ENCODE results near the gene POU6F2. TPM values are rescaled to one million over a fixed set of nuclear protein-coding genes. Genes with fewer than 3 reads are reported as not detected.

POU6F2 gene
- total RNA-seq, 1 experiment from 2014 or later = 0.64 TPM

DNA sequence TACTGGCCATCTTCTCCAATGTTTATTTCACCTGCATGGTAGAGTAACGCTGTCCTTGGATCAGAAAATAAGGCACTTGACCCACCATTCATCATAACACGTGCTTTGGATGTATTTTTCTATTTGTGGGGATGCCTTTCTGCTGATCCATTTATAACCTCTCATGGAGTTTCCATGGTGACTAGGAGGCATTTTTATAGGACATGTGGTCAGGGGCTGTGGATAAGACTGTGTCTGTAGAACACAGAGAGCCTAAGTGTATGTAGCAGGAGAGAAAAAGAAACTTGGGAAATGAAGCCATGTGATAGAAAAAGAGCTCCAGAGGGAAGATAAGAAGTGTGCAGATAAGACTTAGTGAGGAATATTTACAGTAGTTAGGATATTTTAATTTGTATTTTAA is 184.2 kb downstream of the POU6F2 start:
- intact Hi-C loops (cut with micrococcal nuclease; ENCODE audit: unreplicated experiment) = no loop called here
- no peak overlapping the region for H3K4me3 Mint-ChIP-seq (ENCODE audit: low read depth, unreplicated experiment)
- no peak overlapping the region for H3K27ac Mint-ChIP-seq (ENCODE audit: unreplicated experiment)
- BruUV-seq (replicated peaks) = no TSS peak
- no peaks in the 10 kb centered on the region for H3K4me1 Mint-ChIP-seq (ENCODE audit: low read depth, unreplicated experiment)
- H3K36me3 Mint-ChIP-seq (ENCODE audit: insufficient read depth, unreplicated experiment) = no peaks in the 10 kb centered on the region
- no peak for DNase-seq
- peaks cover 4% of the 10 kb centered on the region for H3K9me3 Mint-ChIP-seq (ENCODE audit: low read depth, unreplicated experiment)
- H3K27me3 Mint-ChIP-seq (ENCODE audit: unreplicated experiment) = peaks cover 36% of the 10 kb centered on the region
- CTCF ChIA-PET = no interaction called here
- TF ChIP-seq, protein P1, sequence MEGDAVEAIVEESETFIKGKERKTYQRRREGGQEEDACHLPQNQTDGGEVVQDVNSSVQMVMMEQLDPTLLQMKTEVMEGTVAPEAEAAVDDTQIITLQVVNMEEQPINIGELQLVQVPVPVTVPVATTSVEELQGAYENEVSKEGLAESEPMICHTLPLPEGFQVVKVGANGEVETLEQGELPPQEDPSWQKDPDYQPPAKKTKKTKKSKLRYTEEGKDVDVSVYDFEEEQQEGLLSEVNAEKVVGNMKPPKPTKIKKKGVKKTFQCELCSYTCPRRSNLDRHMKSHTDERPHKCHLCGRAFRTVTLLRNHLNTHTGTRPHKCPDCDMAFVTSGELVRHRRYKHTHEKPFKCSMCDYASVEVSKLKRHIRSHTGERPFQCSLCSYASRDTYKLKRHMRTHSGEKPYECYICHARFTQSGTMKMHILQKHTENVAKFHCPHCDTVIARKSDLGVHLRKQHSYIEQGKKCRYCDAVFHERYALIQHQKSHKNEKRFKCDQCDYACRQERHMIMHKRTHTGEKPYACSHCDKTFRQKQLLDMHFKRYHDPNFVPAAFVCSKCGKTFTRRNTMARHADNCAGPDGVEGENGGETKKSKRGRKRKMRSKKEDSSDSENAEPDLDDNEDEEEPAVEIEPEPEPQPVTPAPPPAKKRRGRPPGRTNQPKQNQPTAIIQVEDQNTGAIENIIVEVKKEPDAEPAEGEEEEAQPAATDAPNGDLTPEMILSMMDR (IDR thresholded peaks at IDR 0.05; ENCODE audit: unreplicated experiment) = no peak

DNA sequence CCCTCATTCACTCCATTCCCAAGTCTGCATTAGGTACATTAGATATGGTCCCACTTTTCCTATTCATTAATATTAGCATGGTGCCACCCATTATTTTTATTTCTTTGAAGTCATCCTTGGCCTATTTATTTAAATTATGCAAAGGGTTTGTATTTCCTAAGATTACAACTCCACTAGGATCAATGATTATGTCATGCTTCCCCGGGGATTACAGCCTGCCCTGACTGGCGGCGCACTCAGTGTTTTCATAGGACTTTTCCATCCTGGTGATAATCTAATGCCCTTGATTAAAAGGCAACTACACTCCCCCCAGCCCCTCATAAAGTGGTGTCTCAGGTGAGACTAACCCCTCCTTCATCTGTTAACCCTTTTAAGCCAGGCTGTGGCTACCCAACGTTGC is 187.2 kb downstream of the POU6F2 start:
- peaks cover 26% of the 10 kb centered on the region for H3K27me3 Mint-ChIP-seq (ENCODE audit: unreplicated experiment)
- no peak for DNase-seq
- no peaks in the 10 kb centered on the region for H3K36me3 Mint-ChIP-seq (ENCODE audit: insufficient read depth, unreplicated experiment)
- no peak overlapping the region for H3K27ac Mint-ChIP-seq (ENCODE audit: unreplicated experiment)
- CTCF ChIA-PET = no interaction called here
- no peaks in the 10 kb centered on the region for H3K4me1 Mint-ChIP-seq (ENCODE audit: low read depth, unreplicated experiment)
- intact Hi-C loops (cut with micrococcal nuclease; ENCODE audit: unreplicated experiment) = no loop called here
- no peaks in the 10 kb centered on the region for H3K9me3 Mint-ChIP-seq (ENCODE audit: low read depth, unreplicated experiment)
- H3K4me3 Mint-ChIP-seq (ENCODE audit: low read depth, unreplicated experiment) = no peak overlapping the region
- TF ChIP-seq, protein P1 (IDR thresholded peaks at IDR 0.05; ENCODE audit: unreplicated experiment) = no peak
- no TSS peak for BruUV-seq (replicated peaks)

DNA sequence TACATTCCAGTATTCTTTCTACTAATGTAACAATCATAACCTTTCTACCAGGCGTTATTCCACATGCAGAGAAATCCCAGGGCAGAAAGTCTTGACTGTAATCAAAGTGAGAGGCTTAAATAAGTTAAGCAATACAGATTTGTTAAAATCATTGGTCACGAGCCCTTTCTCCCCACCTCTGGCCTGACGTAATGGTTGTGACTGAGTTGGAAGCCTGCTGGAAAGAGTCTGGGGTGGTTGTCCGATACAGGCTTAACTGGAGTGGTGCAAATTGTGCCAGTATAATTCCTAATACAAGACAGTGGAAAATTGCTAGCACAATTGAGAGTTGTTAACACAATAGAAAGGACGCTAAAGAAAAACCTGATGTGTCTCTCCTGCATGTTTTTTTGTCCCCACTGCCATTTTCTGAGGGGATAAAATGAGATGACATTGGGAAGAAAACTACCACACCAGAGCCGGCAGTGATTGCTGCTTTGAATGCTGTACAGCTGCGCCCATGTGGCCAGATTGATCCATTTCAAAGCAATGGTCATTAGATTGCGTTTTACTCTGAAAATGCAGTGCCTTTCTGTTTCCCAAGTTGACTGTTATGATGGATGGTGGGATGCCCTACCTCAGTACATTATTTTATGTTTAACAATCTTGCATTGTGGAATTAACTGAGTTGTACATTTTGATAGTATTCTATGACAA is 190.8 kb downstream of the POU6F2 start:
- intact Hi-C loops (cut with micrococcal nuclease; ENCODE audit: unreplicated experiment) = no loop called here
- CTCF ChIA-PET = no interaction called here
- Mint-ChIP-seq H3K27ac (ENCODE audit: unreplicated experiment) (no peak overlapping the region), H3K9me3 (ENCODE audit: low read depth, unreplicated experiment) (no peaks in the 10 kb centered on the region), H3K4me3 (ENCODE audit: low read depth, unreplicated experiment) (no peak overlapping the region), H3K4me1 (ENCODE audit: low read depth, unreplicated experiment) (peaks cover 13% of the 10 kb centered on the region), H3K27me3 (ENCODE audit: unreplicated experiment) (no peaks in the 10 kb centered on the region), H3K36me3 (ENCODE audit: insufficient read depth, unreplicated experiment) (no peaks in the 10 kb centered on the region)
- no peak for DNase-seq
- TF ChIP-seq, protein P1 (IDR thresholded peaks at IDR 0.05; ENCODE audit: unreplicated experiment) = no peak
- BruUV-seq (replicated peaks) = no TSS peak

DNA sequence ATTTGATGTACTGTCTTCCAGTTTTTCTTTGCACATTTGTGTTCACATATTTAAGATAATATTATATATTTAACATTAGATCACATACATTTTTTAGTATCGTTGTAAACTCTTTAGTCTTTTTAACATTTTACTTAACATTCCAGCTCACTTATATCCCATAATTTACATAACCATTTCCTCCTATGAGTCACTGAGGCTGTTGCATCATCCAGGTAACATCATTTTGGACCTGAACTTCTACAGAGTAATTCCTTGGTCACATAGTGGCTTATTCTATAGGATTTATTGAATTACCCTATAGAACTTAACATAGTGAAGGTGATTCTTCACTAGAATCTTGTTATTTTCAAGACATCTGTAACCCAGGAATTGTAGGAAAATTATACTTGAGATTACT is 194.4 kb downstream of the POU6F2 start:
- peaks cover 13% of the 10 kb centered on the region for H3K4me1 Mint-ChIP-seq (ENCODE audit: low read depth, unreplicated experiment)
- no TSS peak for BruUV-seq (replicated peaks)
- H3K27me3 Mint-ChIP-seq (ENCODE audit: unreplicated experiment) = no peaks in the 10 kb centered on the region
- peak overlapping the region; percentile 62 for H3K27ac Mint-ChIP-seq (ENCODE audit: unreplicated experiment)
- H3K36me3 Mint-ChIP-seq (ENCODE audit: insufficient read depth, unreplicated experiment) = no peaks in the 10 kb centered on the region
- intact Hi-C loops (cut with micrococcal nuclease; ENCODE audit: unreplicated experiment) = no loop called here
- DNase-seq = peak; percentile 54
- H3K4me3 Mint-ChIP-seq (ENCODE audit: low read depth, unreplicated experiment) = no peak overlapping the region
- TF ChIP-seq, protein P1 (IDR thresholded peaks at IDR 0.05; ENCODE audit: unreplicated experiment) = no peak
- H3K9me3 Mint-ChIP-seq (ENCODE audit: low read depth, unreplicated experiment) = peaks cover 3% of the 10 kb centered on the region
- CTCF ChIA-PET = interaction anchor here (0.6 to 1.1 kb wide), 3 partner anchors 22 to 296 kb away, joined by 3 read pairs; no protein-coding TSS in a partner anchor
